ENCODE results near the gene EGLN3.

The EGLN3 gene

GRCh38 chr14:33962016-33962415, 11.1 kb upstream of the EGLN3 start:
- DNase-seq: no peak

- DNase-seq: no peak
Observed at GRCh38 chr14:33959692-33960151, 8.8 kb upstream of the EGLN3 start.

- DNase-seq: no peak
Observed at GRCh38 chr14:33958605-33959226, 7.8 kb upstream of the EGLN3 start.

GRCh38 chr14:33957993-33958392, 7.1 kb upstream of the EGLN3 start:
- DNase-seq: no peak

GRCh38 chr14:33957299-33957698, 6.4 kb upstream of the EGLN3 start:
- no peak for DNase-seq

- no peak for DNase-seq
Observed at GRCh38 chr14:33956640-33957039, 5.8 kb upstream of the EGLN3 start.

- DNase-seq: no peak
Observed at GRCh38 chr14:33954016-33954598, 3.2 kb upstream of the EGLN3 start.

GRCh38 chr14:33952541-33952940, 1.7 kb upstream of the EGLN3 start:
- DNase-seq: no peak

GRCh38 chr14:33951183-33951840, 438 bp upstream of the EGLN3 start:
- DNase-seq: no peak

- no peak for DNase-seq
Observed at GRCh38 chr14:33949411-33949893, 1.4 kb downstream of the EGLN3 start.

- no peak for DNase-seq
Observed at GRCh38 chr14:33948869-33949408, 1.9 kb downstream of the EGLN3 start.

- no peak for DNase-seq
Observed at GRCh38 chr14:33948145-33948868, 2.6 kb downstream of the EGLN3 start.

- DNase-seq: no peak
Observed at GRCh38 chr14:33946679-33947476, 4.0 kb downstream of the EGLN3 start.

- no peak for DNase-seq
Observed at GRCh38 chr14:33945210-33946088, 5.4 kb downstream of the EGLN3 start.

GRCh38 chr14:33943096-33943883, 7.6 kb downstream of the EGLN3 start:
- no peak for DNase-seq

GRCh38 chr14:33941718-33942117, 9.2 kb downstream of the EGLN3 start:
- no peak for DNase-seq

- no peak for DNase-seq
Observed at GRCh38 chr14:33940561-33941011, 10.3 kb downstream of the EGLN3 start.

GRCh38 chr14:33938131-33938949, 12.5 kb downstream of the EGLN3 start:
- no peak for DNase-seq

- DNase-seq: no peak
Observed at GRCh38 chr14:33936391-33936790, 14.5 kb downstream of the EGLN3 start.

Measured in activated CD4-positive, CD25-positive, alpha-beta regulatory T cell treated with anti-CD3 and anti-CD28 coated beads, Interleukin-2, amount 50 U/mL, for 72 hours (primary cell).